ENCODE data around the gene OR5B2. TPM values are rescaled to one million over a fixed set of nuclear protein-coding genes. Genes with fewer than 3 reads are reported as not detected.

The OR5B2 gene
- total RNA-seq, 4 donors from 2014 or later = not detected

GRCh38 chr11:58444300-58444699 lies 16.4 kb upstream of the OR5B2 start:
- intact Hi-C loops (cut with DNase I; ENCODE audit: low total_unique reads) = no loop called here
- TF ChIP-seq POLR2A (IDR thresholded peaks at IDR 0.05) = no peak
- TF ChIP-seq CTCF (IDR thresholded peaks at IDR 0.05) = no peak
- 90 to 92% methylated on average over 2 of the region's 2 CpGs for WGBS, 2 donors
- DNase-seq (ENCODE audit: low spot score in 2 of 2) = no peak
- no peak overlapping the region for H3K4me3 ChIP-seq (ENCODE audit: low read depth, poor library complexity, severe bottlenecking)

- no peak for DNase-seq (ENCODE audit: low spot score in 2 of 2)
- no peak for TF ChIP-seq POLR2A (IDR thresholded peaks at IDR 0.05)
- TF ChIP-seq CTCF (IDR thresholded peaks at IDR 0.05) = no peak
- intact Hi-C loops (cut with DNase I; ENCODE audit: low total_unique reads) = no loop called here
- WGBS, 2 donors = 86 to 90% methylated on average over 1 of the region's 1 CpG
- H3K4me3 ChIP-seq (ENCODE audit: low read depth, poor library complexity, severe bottlenecking) = no peak within 1 kb of the TSS
Measured at GRCh38 chr11:58442136-58442535, 14.2 kb upstream of the OR5B2 start, which contains the start of gene OR5B12. OR5B12 (minus strand) TSS chr11:58442236; CDS start chr11:58440151, 2,085 bp downstream.

- no peak overlapping the region for H3K4me3 ChIP-seq (ENCODE audit: low read depth, poor library complexity, severe bottlenecking)
- DNase-seq (ENCODE audit: low spot score in 2 of 2) = no peak
- intact Hi-C loops (cut with DNase I; ENCODE audit: low total_unique reads) = no loop called here
- WGBS, 2 donors = 62 to 69% methylated on average over 4 of the region's 4 CpGs
- TF ChIP-seq POLR2A (IDR thresholded peaks at IDR 0.05) = no peak
- no peak for TF ChIP-seq CTCF (IDR thresholded peaks at IDR 0.05)
Measured at GRCh38 chr11:58438486-58438885, 10.6 kb upstream of the OR5B2 start.

- intact Hi-C loops (cut with DNase I; ENCODE audit: low total_unique reads) = no loop called here
- no peak for DNase-seq (ENCODE audit: low spot score in 2 of 2)
- TF ChIP-seq CTCF (IDR thresholded peaks at IDR 0.05) = no peak
- TF ChIP-seq POLR2A (IDR thresholded peaks at IDR 0.05) = no peak
- no peak overlapping the region for H3K4me3 ChIP-seq (ENCODE audit: low read depth, poor library complexity, severe bottlenecking)
- WGBS, 2 donors = 71 to 79% methylated on average over 3 of the region's 3 CpGs
Measured at GRCh38 chr11:58434217-58434616, 6.3 kb upstream of the OR5B2 start.

GRCh38 chr11:58433638-58434203 lies 5.8 kb upstream of the OR5B2 start:
- TF ChIP-seq POLR2A (IDR thresholded peaks at IDR 0.05) (no peak), CTCF (IDR thresholded peaks at IDR 0.05) (no peak)
- no peak for DNase-seq (ENCODE audit: low spot score in 2 of 2)
- no peak overlapping the region for H3K4me3 ChIP-seq (ENCODE audit: low read depth, poor library complexity, severe bottlenecking)
- intact Hi-C loops (cut with DNase I; ENCODE audit: low total_unique reads) = no loop called here
- WGBS, 2 donors = 73 to 79% methylated on average over 3 of the region's 3 CpGs

- intact Hi-C loops (cut with DNase I; ENCODE audit: low total_unique reads) = no loop called here
- no peak for DNase-seq (ENCODE audit: low spot score in 2 of 2)
- H3K4me3 ChIP-seq (ENCODE audit: low read depth, poor library complexity, severe bottlenecking) = no peak overlapping the region
- TF ChIP-seq CTCF (IDR thresholded peaks at IDR 0.05) (no peak), POLR2A (IDR thresholded peaks at IDR 0.05) (no peak)
- 39 to 63% methylated on average over 1 of the region's 1 CpG for WGBS, 2 donors
Measured at GRCh38 chr11:58429273-58429672, 1.4 kb upstream of the OR5B2 start.

Measured in lower leg skin (tissue), 4 donors.